WI38 (cell line): ENCODE data around the gene TM4SF18.

Source experiments
- H3K4me3 ChIP-seq: 2 replicates; pipeline ENCODE4 v1.5.1; 2011; ENCODE audit warnings: low read depth, mild to moderate bottlenecking, control low read depth, low read length
- TF ChIP-seq, protein P1 (sequence below): IDR thresholded peaks from 2 replicates; pipeline ENCODE4 v1.5.1; 2012; ENCODE audit warnings: low read depth, mild to moderate bottlenecking, control low read depth, low read length

Gene TM4SF18

DNA sequence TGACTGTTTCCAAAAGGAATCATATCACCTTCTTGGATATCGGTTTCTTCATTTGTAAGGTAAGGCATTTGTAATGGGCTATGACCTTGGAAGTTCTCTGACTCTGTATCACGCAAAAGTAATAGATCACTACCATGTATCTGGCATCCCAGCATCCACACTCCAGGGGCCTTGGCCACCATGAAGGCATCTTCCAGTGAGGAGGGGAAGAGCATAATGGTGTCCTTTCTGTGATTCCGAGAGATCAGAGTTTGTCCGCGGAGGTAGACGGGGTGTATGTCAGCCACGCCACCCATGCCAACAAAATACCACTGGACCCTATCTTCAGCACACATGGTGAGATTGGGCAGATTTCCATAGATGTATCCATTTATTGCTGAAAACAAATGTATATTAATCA is 63.7 kb downstream of the TM4SF18 start:
- TF ChIP-seq, protein P1, sequence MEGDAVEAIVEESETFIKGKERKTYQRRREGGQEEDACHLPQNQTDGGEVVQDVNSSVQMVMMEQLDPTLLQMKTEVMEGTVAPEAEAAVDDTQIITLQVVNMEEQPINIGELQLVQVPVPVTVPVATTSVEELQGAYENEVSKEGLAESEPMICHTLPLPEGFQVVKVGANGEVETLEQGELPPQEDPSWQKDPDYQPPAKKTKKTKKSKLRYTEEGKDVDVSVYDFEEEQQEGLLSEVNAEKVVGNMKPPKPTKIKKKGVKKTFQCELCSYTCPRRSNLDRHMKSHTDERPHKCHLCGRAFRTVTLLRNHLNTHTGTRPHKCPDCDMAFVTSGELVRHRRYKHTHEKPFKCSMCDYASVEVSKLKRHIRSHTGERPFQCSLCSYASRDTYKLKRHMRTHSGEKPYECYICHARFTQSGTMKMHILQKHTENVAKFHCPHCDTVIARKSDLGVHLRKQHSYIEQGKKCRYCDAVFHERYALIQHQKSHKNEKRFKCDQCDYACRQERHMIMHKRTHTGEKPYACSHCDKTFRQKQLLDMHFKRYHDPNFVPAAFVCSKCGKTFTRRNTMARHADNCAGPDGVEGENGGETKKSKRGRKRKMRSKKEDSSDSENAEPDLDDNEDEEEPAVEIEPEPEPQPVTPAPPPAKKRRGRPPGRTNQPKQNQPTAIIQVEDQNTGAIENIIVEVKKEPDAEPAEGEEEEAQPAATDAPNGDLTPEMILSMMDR: no peak
- no peak overlapping the region for H3K4me3 ChIP-seq
